HG03196 (cell line): Measurements from ENCODE around the gene CD151.
A peak's percentile ranks its signal among the peaks of the same experiment; 100 is the strongest.

ENCODE experiments used
- ATAC-seq: cut with Tn5 transposase; IDR thresholded peaks from one replicate; pipeline ENCODE4 v1.9.1; 2021; ENCODE audit not compliant: unreplicated experiment

The CD151 gene

DNA sequence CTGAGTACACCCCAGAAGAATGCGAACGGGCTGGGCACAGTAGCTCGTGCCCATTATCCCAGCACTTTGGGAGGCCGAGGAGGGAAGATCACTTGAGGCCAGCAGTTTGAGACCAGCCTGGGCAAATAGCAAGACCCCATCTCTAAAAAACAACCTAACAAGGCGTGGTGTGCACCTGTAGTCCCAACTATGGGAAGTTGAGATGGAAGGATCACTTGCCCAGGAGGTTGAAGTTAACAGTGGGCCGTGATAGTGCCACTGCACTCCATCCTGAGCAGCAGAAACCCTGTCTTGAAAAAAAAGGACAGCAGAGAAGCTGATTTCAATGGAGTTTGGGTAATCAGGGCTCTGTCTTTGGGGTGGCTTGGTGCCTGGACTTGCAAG lies 19.7 kb upstream of the CD151 start:
- no peak for ATAC-seq

DNA sequence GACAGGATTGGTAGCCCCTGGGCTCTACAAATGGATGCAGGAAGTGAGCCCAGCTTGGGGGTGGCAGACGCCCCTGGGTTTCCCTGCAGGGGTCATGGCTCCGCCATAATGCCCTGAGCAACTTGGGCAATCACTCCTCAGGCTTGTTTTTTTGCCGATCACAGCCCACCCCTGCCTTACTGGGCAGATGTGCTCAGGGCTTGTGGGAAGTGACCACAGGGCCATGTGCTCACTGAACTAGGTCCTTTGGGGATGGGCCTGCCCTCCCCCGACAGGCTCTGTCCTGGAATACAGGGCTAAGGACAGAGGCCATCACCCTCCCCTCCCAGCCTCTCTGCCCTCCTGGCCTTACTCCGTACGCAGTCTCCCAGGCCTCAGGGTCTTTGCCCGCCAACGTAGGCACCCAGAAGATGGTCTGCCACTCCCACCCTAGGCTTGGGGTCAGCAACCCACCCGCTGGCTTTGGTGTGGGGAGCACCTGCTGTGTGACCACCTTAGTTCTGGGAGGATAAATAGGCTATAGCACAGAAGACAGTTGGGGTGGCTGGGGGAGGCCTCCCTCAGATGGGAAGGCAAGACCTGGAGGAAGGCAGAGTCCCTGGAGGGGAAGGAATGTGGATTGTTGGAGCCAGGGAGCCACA lies 19.2 kb upstream of the CD151 start:
- ATAC-seq: no peak

DNA sequence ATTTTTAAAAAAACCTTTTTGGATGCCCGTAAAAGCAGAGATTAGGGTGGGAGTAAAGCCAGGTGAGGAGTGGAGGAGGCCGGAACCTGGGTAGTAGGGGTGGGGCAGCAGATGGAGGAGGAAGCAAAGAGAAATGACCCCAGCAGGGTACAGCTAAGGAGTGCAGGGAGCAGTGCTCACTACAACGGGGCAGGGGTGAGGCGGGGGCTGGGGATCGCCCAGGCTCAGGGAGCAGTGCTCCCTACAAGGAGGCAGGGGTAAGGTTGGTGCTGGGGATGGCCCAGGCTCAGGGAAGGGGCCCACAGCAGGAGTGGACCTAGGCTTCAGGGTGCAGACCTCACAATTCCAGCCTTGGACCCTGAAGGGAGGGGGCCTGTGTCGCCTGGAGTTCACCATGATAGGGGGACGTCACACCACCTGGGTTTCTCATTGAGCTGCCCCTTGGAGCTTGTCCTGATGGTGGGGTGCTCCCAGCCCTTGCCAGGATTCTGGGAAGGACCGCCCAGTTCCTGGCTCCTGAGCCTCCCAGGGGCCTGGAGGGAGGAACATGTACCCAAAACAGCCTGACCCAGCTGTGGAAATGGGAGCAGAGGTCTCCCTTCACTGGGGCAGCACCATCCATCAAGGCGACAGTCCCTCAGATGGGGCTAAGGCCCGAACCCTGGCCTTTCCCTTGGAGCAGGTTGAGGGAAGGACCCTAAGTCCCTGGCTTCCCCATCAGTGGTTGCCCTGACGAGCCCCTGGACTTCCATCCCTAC lies 16.9 kb upstream of the CD151 start:
- no peak for ATAC-seq

DNA sequence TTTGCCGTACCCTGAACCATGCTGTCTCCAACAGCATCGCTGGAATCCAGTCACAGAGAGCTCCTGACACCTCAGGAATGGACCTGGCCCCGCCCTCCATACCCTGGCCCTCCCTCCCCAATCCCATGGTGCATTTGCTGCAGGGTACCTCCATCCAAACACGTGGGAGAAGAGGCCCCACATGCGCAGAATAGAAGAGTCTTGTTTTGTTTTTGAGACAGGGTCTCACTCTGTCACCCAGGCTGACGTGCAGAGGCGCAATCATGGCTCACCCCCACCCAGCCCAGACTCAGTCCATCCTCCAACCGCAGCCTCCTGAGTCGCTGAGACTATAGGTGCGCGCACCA lies 16.3 kb upstream of the CD151 start:
- ATAC-seq: no peak

DNA sequence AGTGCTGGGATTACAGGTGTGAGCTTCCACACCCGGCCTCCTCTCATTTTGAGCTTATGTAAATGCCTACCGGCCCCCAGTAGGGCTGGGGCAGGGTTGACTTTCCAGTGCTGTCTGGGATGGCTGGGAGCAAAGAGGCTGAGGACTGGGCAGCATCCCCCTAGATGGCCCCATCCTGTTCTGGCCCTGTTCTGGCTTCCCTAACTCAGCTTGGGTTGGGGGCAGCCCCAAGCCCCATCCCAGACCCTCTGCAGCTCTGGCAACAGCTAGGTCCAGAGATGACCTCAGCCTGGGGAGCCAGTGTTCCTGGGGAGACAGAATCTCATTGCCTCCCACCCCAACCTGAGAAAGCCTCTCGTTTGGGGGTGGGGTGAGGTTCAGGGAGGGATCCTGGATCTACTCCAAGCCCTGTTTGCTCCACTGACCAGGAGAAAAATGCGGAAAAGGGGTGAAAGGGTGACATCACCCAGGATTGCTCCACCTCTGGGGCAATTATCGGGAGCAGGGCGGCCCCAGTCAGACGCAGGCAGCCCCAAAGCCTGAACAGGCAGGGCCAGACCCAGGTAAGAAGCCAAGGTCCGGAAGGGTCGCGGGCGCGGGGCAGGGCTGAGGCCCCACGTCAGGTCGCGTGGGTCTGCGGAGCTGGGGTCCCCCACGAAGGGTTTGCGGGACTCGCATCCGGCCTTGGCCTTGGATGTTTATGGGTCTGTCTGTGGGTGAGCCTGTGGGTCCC lies 14.2 kb upstream of the CD151 start, which contains the start of gene PNPLA2:
TSS of gene PNPLA2 (plus strand) at position 519 of the 733 bp plus-strand sequence. CDS start 805 bp downstream, outside the sequence.
- ATAC-seq: no peak

DNA sequence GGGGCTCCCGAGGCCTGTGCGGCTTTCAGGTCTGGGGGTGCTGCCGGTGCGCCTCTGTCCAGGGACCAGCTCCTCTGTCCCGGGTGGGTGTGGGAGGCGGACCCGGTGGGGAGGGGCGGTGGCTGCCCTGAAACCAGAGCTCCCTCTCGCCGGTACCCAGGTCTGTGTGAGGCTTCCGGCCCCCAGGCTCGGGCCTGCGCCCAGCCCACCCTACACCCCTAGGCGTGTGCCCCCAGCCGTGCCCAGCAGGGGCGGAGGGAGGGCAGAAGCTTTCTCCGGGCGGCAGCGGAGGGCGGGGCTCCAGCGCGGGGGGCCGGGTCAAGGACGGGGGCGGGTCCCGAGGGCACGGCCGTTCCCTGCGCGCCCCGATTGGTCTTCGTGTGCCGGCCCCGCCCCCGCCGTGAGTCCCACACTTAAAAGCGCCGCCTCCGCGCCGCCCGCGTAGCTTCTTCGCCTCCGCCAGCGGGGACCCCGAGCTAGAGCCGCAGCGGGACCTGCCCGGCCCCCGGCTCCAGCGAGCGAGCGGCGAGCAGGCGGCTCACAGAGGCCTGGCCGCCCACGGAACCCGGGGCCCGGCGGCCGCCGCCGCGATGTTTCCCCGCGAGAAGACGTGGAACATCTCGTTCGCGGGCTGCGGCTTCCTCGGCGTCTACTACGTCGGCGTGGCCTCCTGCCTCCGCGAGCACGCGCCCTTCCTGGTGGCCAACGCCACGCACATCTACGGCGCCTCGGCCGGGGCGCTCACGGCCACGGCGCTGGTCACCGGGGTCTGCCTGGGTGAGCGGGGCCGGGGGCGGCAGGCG lies 13.4 kb upstream of the CD151 start:
- peak; percentile 47 for ATAC-seq

DNA sequence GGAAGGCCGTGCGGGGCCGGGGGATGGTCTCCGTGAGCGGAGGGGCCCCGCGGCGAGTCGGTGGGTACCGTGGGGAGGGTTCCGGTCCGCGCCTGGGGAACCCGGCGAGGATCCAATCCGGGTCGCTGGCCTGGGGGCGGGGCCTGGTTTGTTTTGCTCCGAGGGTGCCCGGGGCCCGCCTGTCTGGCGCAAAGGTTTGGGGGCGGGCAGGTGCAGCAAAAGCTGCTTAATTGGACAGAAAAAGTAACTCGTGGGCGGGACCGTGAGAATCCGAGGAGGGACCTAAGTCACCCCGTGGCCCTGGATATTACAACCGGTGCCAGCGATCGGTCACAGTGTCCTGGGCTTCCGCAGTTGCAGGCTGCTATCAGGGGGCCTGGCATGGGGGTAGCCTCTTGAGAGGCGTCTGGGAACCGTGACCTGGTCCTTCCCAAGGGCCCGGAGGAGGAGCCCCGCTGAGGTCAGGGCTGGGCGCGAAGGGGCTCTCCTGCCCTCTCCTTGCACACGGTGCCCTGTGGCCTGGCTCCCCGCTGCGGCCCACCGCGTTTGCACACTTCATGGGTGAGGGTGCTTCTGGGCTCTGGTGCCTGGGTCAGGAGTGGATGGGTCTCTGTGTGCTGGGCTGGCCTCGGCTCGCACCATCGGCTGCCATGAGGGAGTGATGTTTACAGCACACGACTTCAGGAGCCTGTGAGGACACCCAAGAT lies 12.7 kb upstream of the CD151 start:
- ATAC-seq: peak; percentile 58

DNA sequence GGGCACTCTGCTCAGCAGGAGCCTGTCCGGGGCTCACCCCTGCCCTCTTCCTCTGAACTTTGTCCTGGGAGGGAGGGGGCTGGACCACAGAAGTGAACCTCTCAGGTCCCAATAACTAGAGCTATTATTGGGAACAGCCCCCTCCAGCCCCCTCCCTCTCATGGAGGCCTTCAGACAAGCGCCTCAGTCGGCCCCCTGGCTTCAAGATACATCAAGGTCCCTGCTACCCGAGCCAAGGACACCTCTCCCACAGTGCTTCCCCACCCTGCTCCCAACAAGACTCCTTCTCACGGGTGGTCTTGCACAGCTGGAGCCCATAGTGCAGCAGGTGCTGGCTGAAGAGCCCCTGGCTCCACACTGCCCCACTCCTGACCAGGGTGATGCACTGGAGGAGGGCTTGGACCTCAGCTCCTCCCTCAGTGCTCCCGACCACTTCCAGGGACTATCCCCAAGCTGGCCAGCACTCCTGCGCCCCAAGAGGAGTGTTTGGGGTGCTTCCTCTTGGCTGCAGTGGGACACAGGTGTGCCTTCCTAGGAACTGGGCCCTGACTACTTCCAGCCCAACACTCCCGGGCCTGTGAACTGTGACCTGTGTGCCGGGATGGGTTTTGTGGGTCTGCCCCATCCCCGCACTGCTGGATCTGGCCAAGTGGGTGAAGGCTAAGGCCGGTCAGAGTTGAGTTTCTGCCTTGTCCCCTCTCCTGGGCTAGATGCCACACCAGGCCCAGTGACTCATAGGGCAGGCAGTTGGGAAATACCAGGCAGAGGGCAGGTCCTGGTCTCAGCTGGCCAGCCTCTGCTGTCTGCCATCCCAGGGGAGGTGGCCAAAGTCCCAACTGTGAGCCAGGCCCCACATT lies 11.9 kb upstream of the CD151 start:
- no peak for ATAC-seq

DNA sequence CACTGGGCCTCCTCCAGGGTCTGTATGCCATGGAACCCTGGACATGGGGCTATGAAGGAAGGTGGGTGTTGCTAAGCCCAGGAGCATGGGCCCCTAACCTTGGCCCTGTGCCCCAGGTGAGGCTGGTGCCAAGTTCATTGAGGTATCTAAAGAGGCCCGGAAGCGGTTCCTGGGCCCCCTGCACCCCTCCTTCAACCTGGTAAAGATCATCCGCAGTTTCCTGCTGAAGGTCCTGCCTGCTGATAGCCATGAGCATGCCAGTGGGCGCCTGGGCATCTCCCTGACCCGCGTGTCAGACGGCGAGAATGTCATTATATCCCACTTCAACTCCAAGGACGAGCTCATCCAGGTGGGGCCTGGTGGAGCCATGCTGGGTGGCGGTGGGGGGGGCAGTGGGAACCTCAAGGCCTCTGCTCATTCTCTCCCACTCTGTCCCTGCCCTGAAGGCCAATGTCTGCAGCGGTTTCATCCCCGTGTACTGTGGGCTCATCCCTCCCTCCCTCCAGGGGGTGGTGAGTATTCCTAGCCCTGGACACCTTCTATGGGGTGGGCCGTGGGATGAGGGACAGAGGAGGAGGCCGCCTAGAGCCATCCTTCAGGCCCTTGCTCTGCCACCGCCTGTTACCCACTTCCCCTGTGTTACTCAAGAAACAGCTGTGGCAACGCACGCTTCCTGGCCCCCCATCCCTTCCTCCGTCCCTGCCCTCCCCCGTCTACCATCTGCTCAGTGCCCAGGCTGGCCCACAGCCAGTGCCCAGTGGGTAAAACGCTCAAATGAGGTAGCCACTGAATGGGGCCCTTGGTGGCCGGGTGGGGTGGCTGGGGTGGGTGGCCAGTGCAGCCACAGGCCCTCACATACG lies 11.0 kb upstream of the CD151 start:
- no peak for ATAC-seq

DNA sequence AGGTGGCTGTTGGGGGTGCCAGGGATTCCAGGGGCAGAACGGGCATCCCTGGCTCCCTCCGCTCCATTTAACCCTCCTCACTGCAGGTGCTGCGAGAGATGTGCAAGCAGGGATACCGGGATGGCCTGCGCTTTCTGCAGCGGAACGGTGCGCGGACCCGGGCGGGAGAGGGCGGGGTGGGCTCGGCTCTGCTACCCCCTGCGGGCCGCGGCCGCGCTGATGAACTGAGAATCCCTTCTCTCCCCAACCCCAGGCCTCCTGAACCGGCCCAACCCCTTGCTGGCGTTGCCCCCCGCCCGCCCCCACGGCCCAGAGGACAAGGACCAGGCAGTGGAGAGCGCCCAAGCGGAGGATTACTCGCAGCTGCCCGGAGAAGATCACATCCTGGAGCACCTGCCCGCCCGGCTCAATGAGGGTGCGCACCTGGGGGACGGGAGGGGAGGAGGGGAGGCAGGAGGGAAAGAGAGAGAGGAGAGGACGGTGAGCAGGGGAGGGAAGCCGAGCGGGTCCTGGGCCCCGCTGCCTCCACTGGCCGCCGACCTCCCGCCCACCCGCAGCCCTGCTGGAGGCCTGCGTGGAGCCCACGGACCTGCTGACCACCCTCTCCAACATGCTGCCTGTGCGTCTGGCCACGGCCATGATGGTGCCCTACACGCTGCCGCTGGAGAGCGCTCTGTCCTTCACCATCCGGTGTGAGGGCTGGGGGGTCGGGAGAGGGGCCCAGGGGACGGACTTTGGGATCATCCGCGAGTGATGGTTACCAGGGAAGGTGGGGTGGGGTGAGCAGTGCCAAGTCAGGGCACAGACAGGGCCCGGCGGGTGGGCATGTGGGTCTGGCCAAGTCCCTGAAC lies 9.1 kb upstream of the CD151 start:
- no peak for ATAC-seq

DNA sequence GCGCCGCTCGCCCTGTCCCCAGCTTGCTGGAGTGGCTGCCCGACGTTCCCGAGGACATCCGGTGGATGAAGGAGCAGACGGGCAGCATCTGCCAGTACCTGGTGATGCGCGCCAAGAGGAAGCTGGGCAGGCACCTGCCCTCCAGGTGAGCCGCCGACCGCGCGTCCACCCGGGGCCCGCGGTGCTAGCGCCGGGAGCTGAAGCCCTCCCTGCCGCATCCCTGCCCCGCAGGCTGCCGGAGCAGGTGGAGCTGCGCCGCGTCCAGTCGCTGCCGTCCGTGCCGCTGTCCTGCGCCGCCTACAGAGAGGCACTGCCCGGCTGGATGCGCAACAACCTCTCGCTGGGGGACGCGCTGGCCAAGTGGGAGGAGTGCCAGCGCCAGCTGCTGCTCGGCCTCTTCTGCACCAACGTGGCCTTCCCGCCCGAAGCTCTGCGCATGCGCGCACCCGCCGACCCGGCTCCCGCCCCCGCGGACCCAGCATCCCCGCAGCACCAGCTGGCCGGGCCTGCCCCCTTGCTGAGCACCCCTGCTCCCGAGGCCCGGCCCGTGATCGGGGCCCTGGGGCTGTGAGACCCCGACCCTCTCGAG lies 8.4 kb upstream of the CD151 start:
- ATAC-seq: no peak

DNA sequence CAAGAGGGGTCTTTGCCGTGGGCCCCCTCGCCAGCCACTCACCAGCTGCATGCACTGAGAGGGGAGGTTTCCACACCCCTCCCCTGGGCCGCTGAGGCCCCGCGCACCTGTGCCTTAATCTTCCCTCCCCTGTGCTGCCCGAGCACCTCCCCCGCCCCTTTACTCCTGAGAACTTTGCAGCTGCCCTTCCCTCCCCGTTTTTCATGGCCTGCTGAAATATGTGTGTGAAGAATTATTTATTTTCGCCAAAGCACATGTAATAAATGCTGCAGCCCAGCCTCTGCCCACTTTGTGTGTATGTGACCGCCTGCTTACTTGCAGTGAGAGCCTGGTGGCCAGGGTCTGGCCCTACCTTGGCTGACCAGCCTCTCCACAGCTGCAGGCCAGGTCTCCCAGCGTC lies 7.8 kb upstream of the CD151 start:
- no peak for ATAC-seq

DNA sequence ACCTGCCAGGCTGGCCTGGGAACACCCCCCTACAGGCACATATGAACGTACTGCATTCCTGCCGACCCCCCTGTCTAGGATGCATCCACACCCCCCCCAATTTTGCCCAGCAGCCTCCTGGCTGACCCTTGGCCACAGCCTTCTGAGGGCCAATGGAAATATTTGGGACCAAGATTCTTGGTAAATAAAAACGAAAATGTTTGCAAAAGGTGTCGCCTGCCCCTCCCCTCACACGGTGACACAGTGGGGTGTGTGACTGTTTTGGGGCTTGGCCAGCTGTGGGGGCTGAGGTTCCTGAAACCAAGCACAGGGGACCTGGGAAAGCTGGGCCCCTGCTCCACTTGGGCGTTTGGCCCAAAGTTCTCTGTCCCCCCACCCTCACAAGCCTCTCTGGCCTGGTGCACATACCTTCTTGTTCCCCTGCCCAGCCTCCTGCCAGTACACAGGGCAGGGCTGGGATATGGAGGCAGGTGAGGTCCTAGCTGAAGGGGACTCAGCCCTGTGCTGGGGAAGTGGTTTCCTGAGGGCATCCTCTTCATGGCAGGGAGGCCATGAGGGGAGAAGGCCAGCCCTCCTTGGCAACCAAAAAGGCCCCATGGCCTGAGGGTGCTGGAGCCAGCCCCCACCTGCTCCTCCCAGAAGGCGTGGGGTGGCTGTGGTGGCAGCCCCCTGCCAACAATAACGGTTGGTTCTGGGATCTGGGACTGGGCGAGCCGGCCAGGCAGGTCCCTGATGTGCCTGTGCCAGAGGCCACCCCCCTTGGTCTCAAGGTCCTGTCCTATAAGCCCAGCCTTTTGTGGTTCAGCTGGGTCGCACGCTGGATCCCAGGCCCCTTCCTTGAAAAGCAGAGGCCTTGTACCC lies 7.2 kb upstream of the CD151 start:
- ATAC-seq: no peak

DNA sequence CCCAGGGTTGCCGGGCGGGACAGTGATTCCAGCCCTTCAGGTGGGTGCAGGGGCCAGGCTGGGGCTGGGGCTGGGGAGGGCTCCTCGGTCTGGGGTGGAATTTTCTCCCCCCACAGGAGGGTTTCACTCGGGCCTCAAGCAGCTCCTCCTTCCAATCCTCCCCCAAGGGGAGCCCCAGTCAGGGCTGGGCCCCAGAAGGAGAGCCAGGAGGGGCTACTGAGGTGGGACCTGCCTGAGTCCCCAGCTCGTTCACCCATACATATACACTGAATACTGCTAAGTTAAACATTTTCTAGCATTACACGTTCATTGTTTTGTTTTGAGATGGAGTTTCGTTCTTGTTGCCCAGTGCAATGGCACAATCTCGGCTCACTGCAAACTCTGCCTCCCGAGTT lies 6.5 kb upstream of the CD151 start:
- no peak for ATAC-seq

DNA sequence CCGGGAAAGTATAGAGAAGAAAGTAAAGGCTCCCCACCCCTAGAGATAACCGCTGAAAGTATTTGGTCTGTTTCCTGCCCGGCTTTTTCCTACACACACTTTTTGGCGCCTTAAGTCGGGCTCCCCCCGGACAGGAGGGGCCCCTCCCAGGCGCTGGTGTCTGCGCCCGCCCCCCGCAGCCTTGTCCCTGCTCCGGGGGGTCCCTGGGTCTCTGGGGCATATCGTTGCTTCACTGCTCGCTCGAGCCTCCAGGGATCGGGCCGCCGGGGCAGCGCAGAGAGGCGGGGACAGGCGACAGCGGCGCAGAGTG lies 6.0 kb upstream of the CD151 start:
- ATAC-seq: no peak

DNA sequence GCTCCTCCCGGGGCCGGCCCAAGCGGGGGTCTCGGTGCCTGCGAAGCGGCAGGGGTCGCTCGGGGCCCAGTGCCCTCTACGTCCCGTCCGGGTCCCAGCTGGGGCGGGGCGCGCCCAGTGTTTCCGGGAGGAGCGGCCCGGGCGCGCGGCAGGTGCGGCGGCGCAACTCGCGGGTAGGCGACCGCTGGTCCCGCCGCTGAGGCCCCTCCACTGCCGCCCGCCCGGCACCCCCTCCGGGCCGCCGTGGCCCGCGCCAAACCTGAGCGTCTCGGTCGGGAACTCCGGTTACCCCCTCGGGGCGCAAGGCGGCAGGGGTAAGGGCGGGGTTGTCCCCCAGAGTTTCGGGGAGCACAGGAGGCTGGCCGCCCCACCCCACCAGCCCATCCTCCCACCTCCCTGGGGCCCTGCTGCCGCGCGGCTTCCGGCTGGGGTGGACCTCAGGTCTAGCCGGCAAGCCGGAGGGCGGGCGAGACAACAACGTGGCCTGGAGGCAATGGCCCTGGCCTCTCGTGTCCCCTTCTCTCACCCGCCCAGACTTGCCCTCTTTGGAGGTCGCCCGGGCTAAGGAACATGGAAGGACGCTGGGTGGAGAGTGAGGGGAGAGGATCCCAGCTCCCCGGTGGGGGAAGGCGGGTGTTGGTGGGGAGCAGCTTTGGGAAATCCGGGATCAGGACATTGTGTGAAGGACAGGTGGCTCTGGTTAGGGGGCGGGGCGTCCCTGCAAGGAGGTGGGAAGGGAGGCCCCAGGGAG lies 5.4 kb upstream of the CD151 start:
- ATAC-seq: no peak
